OCI-LY1 (cell line): ENCODE results near the gene PHC1.

Experiments used
- CTCF ChIP-seq: fragments of 200-600 bp; sonication (generic), shearing (Covaris generic); IDR thresholded peaks from 2 replicates; pipeline ENCODE4 v1.5.1; 2017; ENCODE audit warnings: mild to moderate bottlenecking, antibody characterized with exemption, low read length, moderate library complexity, mixed read lengths
- EZH2 ChIP-seq: fragments of 200-600 bp; sonication (generic), shearing (Covaris generic); IDR thresholded peaks from 2 replicates; pipeline ENCODE4 v1.8.0; 2017; ENCODE audit warnings: borderline replicate concordance, mixed run types, mild to moderate bottlenecking, antibody characterized with exemption, low read length, moderate library complexity, mixed read lengths

- no peak for TF ChIP-seq CTCF
- no peak for TF ChIP-seq EZH2
These were observed 29.4 kb downstream of the PHC1 start for GRCh38 chr12:8943565-8944186.
